GM12892 (cell line): ENCODE data around the gene GASK1B.

ENCODE experiments used
- POLR2AphosphoS5 ChIP-seq: IDR thresholded peaks from 2 replicates; pipeline ENCODE4 v1.6.1; 2011; ENCODE audit warnings: low read depth, low read length, control low read depth
- TAF1 ChIP-seq: IDR thresholded peaks from 2 replicates; pipeline ENCODE4 v1.6.1; 2011; ENCODE audit warnings: low read depth, mild to moderate bottlenecking, control low read depth, low read length, borderline replicate concordance

DNA sequence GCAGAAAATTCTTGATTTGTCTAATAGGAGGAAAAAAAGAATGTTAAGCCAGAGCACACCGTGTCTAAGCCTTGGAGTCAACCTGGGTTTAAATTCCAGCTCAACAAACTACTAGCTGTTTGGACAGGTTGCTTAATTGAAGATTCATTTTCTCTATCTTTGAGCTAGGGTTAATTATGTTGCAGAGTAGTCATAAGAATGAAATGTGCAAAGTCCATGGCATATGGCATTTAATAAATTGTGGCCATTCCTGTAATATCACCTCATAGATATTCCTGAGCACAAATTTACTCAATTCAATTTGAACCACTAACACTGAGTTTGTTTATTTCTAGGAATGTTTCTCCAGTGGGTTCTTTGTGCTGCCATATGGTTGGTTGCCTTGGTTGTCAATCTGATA is 42.0 kb upstream of the GASK1B start:
- TF ChIP-seq POLR2AphosphoS5 (no peak), TAF1 (no peak)
